H9 (cell line): ENCODE measurements around the gene ITLN1. TPM values are rescaled to one million over a fixed set of nuclear protein-coding genes. Genes with fewer than 3 reads are reported as not detected.

Source experiments
- DNase-seq: peaks from one replicate; pipeline ENCODE4 v3.0.0-alpha.2; 2017
- H2AFZ ChIP-seq: one replicate; pipeline ENCODE4 v1.6.1; 2013; ENCODE audit warnings: mild to moderate bottlenecking, low read length, control low read depth, moderate library complexity
- H2AK5ac ChIP-seq: 2 replicates; pipeline ENCODE4 v1.6.1; 2013; ENCODE audit warnings: low read length, control low read depth, mixed read lengths; ENCODE audit not compliant: insufficient read length
- H2BK120ac ChIP-seq: one replicate; pipeline ENCODE4 v1.6.1; 2013; ENCODE audit warnings: low read depth, mild to moderate bottlenecking, low read length, control low read depth, inconsistent platforms; ENCODE audit not compliant: poor library complexity, severe bottlenecking
- H2BK12ac ChIP-seq: 2 replicates; pipeline ENCODE4 v1.6.1; 2013; ENCODE audit warnings: low read length, control low read depth, mixed read lengths, low read depth; ENCODE audit not compliant: insufficient read length
- H2BK15ac ChIP-seq: 2 replicates; pipeline ENCODE4 v1.6.1; 2013; ENCODE audit warnings: low read depth, low read length, control low read depth
- H2BK20ac ChIP-seq: one replicate; pipeline ENCODE4 v1.6.1; 2013; ENCODE audit warnings: low read depth, mild to moderate bottlenecking, low read length, control low read depth, inconsistent platforms; ENCODE audit not compliant: poor library complexity, severe bottlenecking
- H2BK5ac ChIP-seq: 2 replicates; pipeline ENCODE4 v1.6.1; 2013; ENCODE audit warnings: low read length, control low read depth, mixed read lengths; ENCODE audit not compliant: insufficient read length
- H3K14ac ChIP-seq: 2 replicates; pipeline ENCODE4 v1.6.1; 2013; ENCODE audit warnings: low read length, control low read depth; ENCODE audit not compliant: insufficient read depth
- H3K18ac ChIP-seq: 2 replicates; pipeline ENCODE4 v1.6.1; 2013; ENCODE audit warnings: low read depth, mild to moderate bottlenecking, mixed read lengths, low read length, control low read depth; ENCODE audit not compliant: insufficient read length
- H3K23ac ChIP-seq: 2 replicates; pipeline ENCODE4 v1.6.1; 2013; ENCODE audit warnings: low read length, control low read depth, mixed read lengths, low read depth; ENCODE audit not compliant: insufficient read length
- H3K23me2 ChIP-seq: 2 replicates; pipeline ENCODE4 v1.6.1; 2013; ENCODE audit warnings: low read depth, mild to moderate bottlenecking, mixed read lengths, low read length, control low read depth; ENCODE audit not compliant: insufficient read length, poor library complexity, severe bottlenecking
- H3K27ac ChIP-seq: 2 replicates; pipeline ENCODE4 v1.5.1; 2013; ENCODE audit warnings: low read length, control low read depth, mixed read lengths, low read depth; ENCODE audit not compliant: insufficient read length
- H3K27me3 ChIP-seq: 2 replicates; pipeline ENCODE4 v1.6.1; 2013; ENCODE audit warnings: low read length, control low read depth, inconsistent platforms; ENCODE audit not compliant: insufficient read depth
- H3K4ac ChIP-seq: 2 replicates; pipeline ENCODE4 v1.6.1; 2013; ENCODE audit warnings: low read depth, mild to moderate bottlenecking, control low read depth, inconsistent platforms, low read length, moderate library complexity
- H3K4me1 ChIP-seq: 2 replicates; pipeline ENCODE4 v1.6.1; 2013; ENCODE audit warnings: low read length, control low read depth, inconsistent platforms; ENCODE audit not compliant: insufficient read depth
- H3K4me2 ChIP-seq: 2 replicates; pipeline ENCODE4 v1.6.1; 2013; ENCODE audit warnings: low read length, control low read depth, mixed read lengths; ENCODE audit not compliant: insufficient read length, insufficient read depth
- H3K56ac ChIP-seq: 2 replicates; pipeline ENCODE4 v1.6.1; 2013; ENCODE audit warnings: low read depth, mild to moderate bottlenecking, mixed read lengths, low read length, control low read depth; ENCODE audit not compliant: insufficient read length
- H3K79me1 ChIP-seq: 2 replicates; pipeline ENCODE4 v1.6.1; 2013; ENCODE audit warnings: low read depth, mild to moderate bottlenecking, moderate library complexity, low read length, control low read depth, inconsistent platforms; ENCODE audit not compliant: insufficient read depth, poor library complexity, severe bottlenecking
- H3K79me2 ChIP-seq: 2 replicates; pipeline ENCODE4 v1.6.1; 2013; ENCODE audit warnings: low read length, control low read depth, inconsistent platforms; ENCODE audit not compliant: insufficient read depth
- H3K9ac ChIP-seq: 2 replicates; pipeline ENCODE4 v1.6.1; 2013; ENCODE audit warnings: low read length, control low read depth, mixed read lengths; ENCODE audit not compliant: insufficient read length; ENCODE audit errors: extremely low read depth
- H3K9me3 ChIP-seq: one replicate; pipeline ENCODE4 v1.6.1; 2013; ENCODE audit warnings: low read depth, low read length, inconsistent platforms; ENCODE audit not compliant: control insufficient read depth
- H3T11ph ChIP-seq: one replicate; pipeline ENCODE4 v1.6.1; 2013; ENCODE audit warnings: mild to moderate bottlenecking, low read length, control low read depth, inconsistent platforms
- H4K20me1 ChIP-seq: one replicate; pipeline ENCODE4 v1.6.1; 2013; ENCODE audit not compliant: control insufficient read depth, insufficient read length, insufficient read depth
- H4K5ac ChIP-seq: 2 replicates; pipeline ENCODE4 v1.6.1; 2013; ENCODE audit warnings: low read depth, mild to moderate bottlenecking, mixed read lengths, low read length, control low read depth; ENCODE audit not compliant: insufficient read length
- H4K8ac ChIP-seq: replicated peaks from 2 replicates; pipeline ENCODE4 v1.6.1; 2013; ENCODE audit warnings: low read length, control low read depth, mixed read lengths, low read depth; ENCODE audit not compliant: insufficient read length
- H4K91ac ChIP-seq: 2 replicates; pipeline ENCODE4 v1.6.1; 2013; ENCODE audit warnings: low read depth, mild to moderate bottlenecking, moderate library complexity, mixed read lengths, low read length, control low read depth; ENCODE audit not compliant: insufficient read length
- H3K27ac Mint-ChIP-seq, 3 experiments: 2 replicates in 2 of 3; 3 replicates in 1 of 3; pipeline ENCODE4 v1.8.0; 2020 to 2021; ENCODE audit warnings: mixed read lengths in 3 of 3, mild to moderate bottlenecking in 1 of 3, moderate library complexity in 1 of 3
- H3K27me3 Mint-ChIP-seq: 2 replicates; pipeline ENCODE4 v1.8.0; 2021; ENCODE audit warnings: low read depth, mild to moderate bottlenecking, moderate library complexity, mixed read lengths
- H3K36me3 Mint-ChIP-seq, 3 experiments: 2 replicates in 2 of 3; 3 replicates in 1 of 3; pipeline ENCODE4 v1.8.0; 2020 to 2021; ENCODE audit warnings: low read depth in 3 of 3, mixed read lengths in 3 of 3; ENCODE audit not compliant: insufficient read depth in 1 of 3
- H3K4me1 Mint-ChIP-seq, 2 experiments: 2 replicates each; pipeline ENCODE4 v1.8.0; 2020; ENCODE audit warnings: mixed read lengths in 2 of 2
- H3K4me3 Mint-ChIP-seq, 2 experiments: 2 replicates in 1 of 2; 3 replicates in 1 of 2; pipeline ENCODE4 v1.8.0; 2020 to 2021; ENCODE audit warnings: mild to moderate bottlenecking in 2 of 2, mixed read lengths in 2 of 2, moderate library complexity in 1 of 2
- H3K9me3 Mint-ChIP-seq, 2 experiments: 2 replicates in 1 of 2; 3 replicates in 1 of 2; pipeline ENCODE4 v1.8.0; 2020; ENCODE audit warnings: mild to moderate bottlenecking in 2 of 2, mixed read lengths in 2 of 2, moderate library complexity in 1 of 2
- CTCF ChIP-seq: fragments of 200-600 bp; sonication (generic); conservative IDR thresholded peaks from 3 replicates; pipeline ENCODE4 v1.8.0; 2021; ENCODE audit warnings: antibody characterized with exemption, mild to moderate bottlenecking
- WGBS: extraction: QIAGEN DNeasy Blood & Tissue Kit; methylation state at CpG from one replicate; pipeline ENCODE4 v1.1.7; 2013; ENCODE audit warnings: missing lambda C conversion rate, low lambda C conversion rate, mixed read lengths; ENCODE audit not compliant: insufficient read length; ENCODE audit errors: extremely low coverage; 5-methylcytosine and 5-hydroxymethylcytosine counted together
- total RNA-seq: library from RNA; stranded (reverse); gene quantifications from 2 replicates; pipeline ENCODE4 v1.2.1, GENCODE V29; 2021

The ITLN1 gene
- total RNA-seq, 1 experiment from 2014 or later: not detected

DNA sequence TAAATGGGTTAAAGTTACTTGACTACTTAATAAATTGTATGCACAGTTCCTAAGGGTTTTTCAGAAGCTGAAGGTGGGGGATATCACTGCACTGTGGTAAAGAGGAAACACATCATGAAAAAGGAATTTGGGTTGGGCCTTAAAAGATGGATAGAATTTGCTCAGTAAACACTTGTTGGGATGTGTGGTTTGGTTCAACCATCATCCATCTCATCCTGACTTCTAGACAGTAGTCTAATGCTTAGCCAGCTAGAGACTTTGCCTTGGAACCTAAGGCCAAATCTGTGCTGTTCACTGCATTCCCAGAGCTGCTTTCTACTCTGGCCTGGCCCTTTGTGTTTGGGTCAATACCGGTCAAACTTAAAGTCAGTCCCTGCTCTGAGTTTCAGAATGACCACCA, 58.4 kb downstream of the ITLN1 start:
- no peak overlapping the region for H2BK12ac ChIP-seq
- no peak overlapping the region for H3K27ac Mint-ChIP-seq
- H3K9ac ChIP-seq: no peak overlapping the region
- H4K20me1 ChIP-seq: no peaks in the 10 kb centered on the region
- no peak overlapping the region for H3K4ac ChIP-seq
- H3K79me1 ChIP-seq: no peaks in the 10 kb centered on the region
- no peak overlapping the region for H3K18ac ChIP-seq
- no peak overlapping the region for H3K56ac ChIP-seq
- H3K9me3 ChIP-seq: no peaks in the 10 kb centered on the region
- H3K4me1 Mint-ChIP-seq: peaks cover 3 to 7% of the 10 kb centered on the region in 2 experiments; a peak in 1 of 4 replicates
- no peak overlapping the region for H3K23ac ChIP-seq
- no peak for DNase-seq
- H3K79me2 ChIP-seq: no peaks in the 10 kb centered on the region
- H3K9me3 Mint-ChIP-seq: no peaks in the 10 kb centered on the region
- no peaks in the 10 kb centered on the region for H3K36me3 Mint-ChIP-seq
- H4K91ac ChIP-seq: no peak overlapping the region
- no peak for TF ChIP-seq CTCF
- no peaks in the 10 kb centered on the region for H3K4me1 ChIP-seq
- no peak overlapping the region for H2AFZ ChIP-seq
- H3K27me3 Mint-ChIP-seq: peaks cover 2% of the 10 kb centered on the region; the same call in 1 of the 2 replicates
- H2BK20ac ChIP-seq: no peak overlapping the region
- H3K27me3 ChIP-seq: no peaks in the 10 kb centered on the region
- no peak overlapping the region for H3T11ph ChIP-seq
- no peak overlapping the region for H3K27ac ChIP-seq
- no peak overlapping the region for H3K4me2 ChIP-seq
- no peak overlapping the region for H2BK120ac ChIP-seq
- whole genome bisulfite sequencing: no CpG with 5 or more reads among the region's 1 CpG
- no peak overlapping the region for H2BK15ac ChIP-seq
- H4K5ac ChIP-seq: no peak overlapping the region
- no peaks in the 10 kb centered on the region for H3K23me2 ChIP-seq
- H4K8ac ChIP-seq: no peak overlapping the region
- no peak overlapping the region for H2AK5ac ChIP-seq
- H2BK5ac ChIP-seq: no peak overlapping the region
- no peak overlapping the region for H3K14ac ChIP-seq
- no peak overlapping the region for H3K4me3 Mint-ChIP-seq

Other genes with a start within 250 kb of the ITLN1 start
- not detected in 2 replicates for gene SLAMF1, start 238.1 kb downstream of the ITLN1 start, total RNA-seq
- gene CD48, start 173.4 kb downstream of the ITLN1 start, total RNA-seq: not detected in 2 replicates
- not detected in 2 replicates for gene SLAMF7, start 145.9 kb downstream of the ITLN1 start, total RNA-seq
- gene LY9, start 89.0 kb downstream of the ITLN1 start, total RNA-seq: not detected in 2 replicates
- gene CD244, start 22.3 kb downstream of the ITLN1 start, total RNA-seq: not detected in 2 replicates
- gene ITLN2, start 69.6 kb upstream of the ITLN1 start, total RNA-seq: 2.4 and 2.9 TPM in 2 replicates
- 159 and 174 TPM in 2 replicates for gene F11R, start 136.0 kb upstream of the ITLN1 start, total RNA-seq
- 73.7 and 77.0 TPM in 2 replicates for gene TSTD1, start 153.8 kb upstream of the ITLN1 start, total RNA-seq
- gene USF1, start 160.8 kb upstream of the ITLN1 start, total RNA-seq: 58.6 and 59.2 TPM in 2 replicates
- 0.13 TPM in 2 replicates for gene ARHGAP30, start 184.7 kb upstream of the ITLN1 start, total RNA-seq
- 0.33 and 0.64 TPM in 2 replicates for gene NECTIN4, start 204.4 kb upstream of the ITLN1 start, total RNA-seq
- gene KLHDC9, start 213.2 kb upstream of the ITLN1 start, total RNA-seq: 6.6 and 7.0 TPM in 2 replicates
- 71.8 and 76.1 TPM in 2 replicates for gene PFDN2, start 232.9 kb upstream of the ITLN1 start, total RNA-seq
- 39.0 and 39.6 TPM in 2 replicates for gene NIT1, start 232.9 kb upstream of the ITLN1 start, total RNA-seq
- 44.7 and 46.7 TPM in 2 replicates for gene DEDD, start 247.5 kb upstream of the ITLN1 start, total RNA-seq